ENCODE results near the gene CADPS2. TPM values are rescaled to one million over a fixed set of nuclear protein-coding genes. Genes with fewer than 3 reads are reported as not detected.

Gene CADPS2
- total and polyA plus RNA-seq, 2 of the 8 experiments (the other 6 are each of a cell fraction or from before 2014, with no cell fraction given) = 8.9 to 22.3 TPM

DNA sequence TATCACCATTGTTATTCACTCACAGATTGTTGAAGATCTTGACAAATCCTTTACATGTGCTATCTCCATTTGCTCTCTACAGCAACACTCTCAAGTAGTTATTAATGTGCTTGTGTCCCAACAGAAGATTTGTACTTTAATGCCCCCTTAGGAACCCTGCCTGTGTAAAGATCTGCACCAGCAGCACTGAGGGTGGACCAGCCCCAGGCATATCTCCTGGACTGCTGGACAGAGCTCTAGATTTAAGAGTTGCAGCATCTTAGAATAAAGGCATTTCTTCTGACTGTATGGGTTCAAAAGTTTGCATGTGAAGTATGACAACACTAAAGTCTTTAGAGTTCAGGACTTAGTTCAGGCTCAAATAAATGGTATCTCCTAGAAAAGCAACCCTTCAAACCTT lies 282.0 kb downstream of the CADPS2 start:
- TF ChIP-seq CBX5 (IDR thresholded peaks at IDR 0.05; ENCODE audit: low read depth, low read length) (no peak), POLR2A (IDR thresholded peaks at IDR 0.05; ENCODE audit: control extremely low read depth in 1 of 2, low read depth in 2 of 2, low read length in 2 of 2) (no peak), SUZ12 (IDR thresholded peaks at IDR 0.05; ENCODE audit: low read length) (no peak), SIRT6 (IDR thresholded peaks at IDR 0.05; ENCODE audit: low read length) (no peak), POU5F1 (IDR thresholded peaks at IDR 0.05; ENCODE audit: low read depth, low read length) (no peak), GABPA (IDR thresholded peaks at IDR 0.05; ENCODE audit: borderline replicate concordance, insufficient read depth, low read length) (no peak), EGR1 (IDR thresholded peaks at IDR 0.05; ENCODE audit: borderline replicate concordance, low read depth, low read length) (no peak), SP1 (IDR thresholded peaks at IDR 0.05; ENCODE audit: low read depth, low read length) (no peak), NRF1 (IDR thresholded peaks at IDR 0.05; ENCODE audit: low read depth, low read length) (no peak), CTBP2 (IDR thresholded peaks at IDR 0.05; ENCODE audit: borderline replicate concordance, insufficient read depth, insufficient read length, low read length) (no peak), SAP30 (IDR thresholded peaks at IDR 0.05; ENCODE audit: insufficient read depth, insufficient replicate concordance, low read length) (no peak), KDM5A (IDR thresholded peaks at IDR 0.05; ENCODE audit: low read length) (no peak), EZH2 (IDR thresholded peaks at IDR 0.05; ENCODE audit: low read depth, low read length, severe bottlenecking) (no peak)
- TF ChIP-seq, protein P1, sequence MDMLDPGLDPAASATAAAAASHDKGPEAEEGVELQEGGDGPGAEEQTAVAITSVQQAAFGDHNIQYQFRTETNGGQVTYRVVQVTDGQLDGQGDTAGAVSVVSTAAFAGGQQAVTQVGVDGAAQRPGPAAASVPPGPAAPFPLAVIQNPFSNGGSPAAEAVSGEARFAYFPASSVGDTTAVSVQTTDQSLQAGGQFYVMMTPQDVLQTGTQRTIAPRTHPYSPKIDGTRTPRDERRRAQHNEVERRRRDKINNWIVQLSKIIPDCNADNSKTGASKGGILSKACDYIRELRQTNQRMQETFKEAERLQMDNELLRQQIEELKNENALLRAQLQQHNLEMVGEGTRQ (IDR thresholded peaks at IDR 0.05; ENCODE audit: low read length) = no peak
- H4K8ac ChIP-seq (ENCODE audit: extremely low read depth, insufficient read depth, low read length) = no peak overlapping the region
- 0 out of 4 replicates have a peak, but pooled peaks cover 0 to 3% of the 10 kb centered on the region in 2 experiments for H3K9me3 ChIP-seq (ENCODE audit: insufficient read depth in 2 of 2, low read depth in 1 of 2, low read length in 1 of 2)
- no peak overlapping the region for H3K14ac ChIP-seq (ENCODE audit: insufficient read length)
- ChIA-PET POLR2A (ENCODE audit: partially characterized antibody) (no interaction called here), CTCF (ENCODE audit: partially characterized antibody) (interaction anchor here (0.6 kb wide), 1 partner anchor 31 kb away, joined by 3 read pairs; no protein-coding TSS in a partner anchor)
- H2BK12ac ChIP-seq (ENCODE audit: low read depth, low read length) = no peak overlapping the region
- H3K4me3 ChIP-seq (ENCODE audit: extremely low read depth in 1 of 4, insufficient read depth in 2 of 4, low read depth in 3 of 4, low read length in 4 of 4) = no peak overlapping the region
- H3K79me2 ChIP-seq (ENCODE audit: control insufficient read depth in 1 of 2, insufficient read depth in 2 of 2, low read length in 2 of 2) = no peaks in the 10 kb centered on the region
- H3K4ac ChIP-seq (replicated peaks; ENCODE audit: insufficient read length, low read depth, low read length) = no peak overlapping the region
- no peak for FAIRE-seq
- H2BK20ac ChIP-seq (ENCODE audit: low read length) = no peak overlapping the region
- H3K23ac ChIP-seq (ENCODE audit: insufficient read length) = no peak overlapping the region
- no peak overlapping the region for H3K27ac ChIP-seq (ENCODE audit: low read depth, low read length)
- no peaks in the 10 kb centered on the region for H4K20me1 ChIP-seq (replicated peaks in 1 of 2; ENCODE audit: control insufficient read depth in 1 of 2, insufficient read depth in 2 of 2, low read length in 2 of 2)
- no peak overlapping the region for H2BK15ac ChIP-seq (ENCODE audit: low read length)
- peaks cover 0 to 1% (median 0%) of the 10 kb centered on the region in 4 experiments; a peak in 1 of 7 replicates for H3K27me3 ChIP-seq (replicated peaks in 1 of 4; ENCODE audit: control insufficient read depth in 3 of 4, extremely low read depth in 1 of 4, insufficient read depth in 3 of 4, low read length in 3 of 4)
- H2AFZ ChIP-seq (ENCODE audit: low read length) = no peak overlapping the region
- H4K91ac ChIP-seq (replicated peaks; ENCODE audit: insufficient read length, low read length) = no peak overlapping the region
- no peaks in the 10 kb centered on the region; a peak in 1 of 8 replicates for H3K36me3 ChIP-seq (ENCODE audit: control insufficient read depth in 2 of 4, insufficient read depth in 4 of 4, low read length in 3 of 4)
- H3K56ac ChIP-seq (replicated peaks; ENCODE audit: insufficient read length, low read depth, low read length) = no peak overlapping the region
- H2BK120ac ChIP-seq (replicated peaks; ENCODE audit: low read depth, low read length) = no peak overlapping the region
- no peak for DNase-seq (ENCODE audit: low read depth in 1 of 2, low spot score in 2 of 2)
- H3K4me1 ChIP-seq (replicated peaks in 1 of 4; ENCODE audit: control insufficient read depth in 3 of 4, insufficient read depth in 4 of 4, low read length in 3 of 4) = no peaks in the 10 kb centered on the region
- no peak overlapping the region for H2AK5ac ChIP-seq (ENCODE audit: low read depth, low read length)
- no peak overlapping the region for H3K9ac ChIP-seq (replicated peaks in 1 of 4; ENCODE audit: extremely low read depth in 1 of 4, low read depth in 3 of 4, low read length in 3 of 4)
- H3K4me2 ChIP-seq (ENCODE audit: insufficient read depth in 1 of 2, low read depth in 2 of 2, low read length in 2 of 2) = no peak overlapping the region
- H2BK5ac ChIP-seq (ENCODE audit: low read depth, low read length) = no peak overlapping the region
- H4K5ac ChIP-seq (ENCODE audit: insufficient read length, low read depth, low read length) = no peak overlapping the region
- H3K23me2 ChIP-seq (ENCODE audit: low read depth, low read length) = no peaks in the 10 kb centered on the region
- no peaks in the 10 kb centered on the region for H3K79me1 ChIP-seq (ENCODE audit: low read depth, low read length)
- H3K18ac ChIP-seq (ENCODE audit: extremely low read depth, low read length) = no peak overlapping the region

Measured in H1 (cell line).